Measurements from ENCODE around the gene LDB2. TPM values are rescaled to one million over a fixed set of nuclear protein-coding genes. Genes with fewer than 3 reads are reported as not detected.

LDB2 gene
- total and polyA plus RNA-seq, 2 donors (not counting 1 experiment from before 2014, with no cell fraction given) = not detected

GRCh38 chr4:16714191-16714590, 184.3 kb downstream of the LDB2 start:
- Mint-ChIP-seq H3K27me3 (no peaks in the 10 kb centered on the region), H3K27ac (no peak overlapping the region), H3K4me1 (no peaks in the 10 kb centered on the region), H3K9me3 (ENCODE audit: insufficient read depth) (no peaks in the 10 kb centered on the region), H3K4me3 (no peak overlapping the region)
- intact Hi-C loops (cut with micrococcal nuclease) = no loop called here
- Histone ChIP-seq H3K27ac (ENCODE audit: low read length in 2 of 2) (no peak overlapping the region), H3K4me2 (replicated peaks; ENCODE audit: low read depth, low read length, poor library complexity, severe bottlenecking) (no peak overlapping the region), H4K20me1 (ENCODE audit: control insufficient read depth, insufficient read depth, low read length, poor library complexity, severe bottlenecking) (no peaks in the 10 kb centered on the region), H3K9ac (ENCODE audit: low read length) (no peak overlapping the region), H3K36me3 (replicated peaks in 1 of 2; ENCODE audit: control extremely low read depth in 1 of 2, control insufficient read depth in 1 of 2, extremely low read depth in 1 of 2, insufficient read depth in 2 of 2, low read length in 1 of 2) (no peaks in the 10 kb centered on the region), H3K4me1 (ENCODE audit: control insufficient read depth in 2 of 2, insufficient read depth in 2 of 2, low read length in 2 of 2) (no peaks in the 10 kb centered on the region), H3K4me3 (ENCODE audit: control extremely low read depth in 1 of 5, extremely low read depth in 1 of 5, insufficient read depth in 1 of 5, low read depth in 2 of 5, low read length in 4 of 5) (no peak overlapping the region), H2AFZ (ENCODE audit: insufficient read depth, low read depth, low read length, poor library complexity, severe bottlenecking) (no peak overlapping the region), H3K9me3 (ENCODE audit: control extremely low read depth in 1 of 3, control insufficient read depth in 2 of 3, insufficient read depth in 1 of 3, low read length in 2 of 3) (no peaks in the 10 kb centered on the region), H3K79me2 (ENCODE audit: control insufficient read depth, insufficient read depth, low read length) (no peaks in the 10 kb centered on the region), H3K27me3 (replicated peaks in 1 of 4; ENCODE audit: control extremely low read depth in 1 of 4, control insufficient read depth in 3 of 4, insufficient read depth in 4 of 4, low read length in 3 of 4) (no peaks in the 10 kb centered on the region)
- no peak for TF ChIP-seq CTCF (IDR thresholded peaks at IDR 0.05)
- no peak for TF ChIP-seq EZH2 (IDR thresholded peaks at IDR 0.05; ENCODE audit: borderline replicate concordance, insufficient read depth, low read depth, low read length, poor library complexity, severe bottlenecking)
- DNase-seq (no peak), ATAC-seq (ENCODE audit: low read depth) (no peak)
- WGBS (ENCODE audit: insufficient coverage) = 67% methylated on average over 1 of the region's 1 CpG
- ChIA-PET CTCF (no interaction called here), POLR2A (no interaction called here)

- Mint-ChIP-seq H3K4me3 (no peak overlapping the region), H3K9me3 (ENCODE audit: insufficient read depth) (no peaks in the 10 kb centered on the region), H3K4me1 (no peaks in the 10 kb centered on the region), H3K27ac (no peak overlapping the region), H3K27me3 (no peaks in the 10 kb centered on the region)
- Histone ChIP-seq H3K4me2 (replicated peaks; ENCODE audit: low read depth, low read length, poor library complexity, severe bottlenecking) (no peak overlapping the region), H3K4me1 (ENCODE audit: control insufficient read depth in 2 of 2, insufficient read depth in 2 of 2, low read length in 2 of 2) (no peaks in the 10 kb centered on the region), H3K79me2 (ENCODE audit: control insufficient read depth, insufficient read depth, low read length) (no peaks in the 10 kb centered on the region), H3K27me3 (replicated peaks in 1 of 4; ENCODE audit: control extremely low read depth in 1 of 4, control insufficient read depth in 3 of 4, insufficient read depth in 4 of 4, low read length in 3 of 4) (no peaks in the 10 kb centered on the region), H3K27ac (ENCODE audit: low read length in 2 of 2) (no peak overlapping the region), H2AFZ (ENCODE audit: insufficient read depth, low read depth, low read length, poor library complexity, severe bottlenecking) (no peak overlapping the region), H3K4me3 (ENCODE audit: control extremely low read depth in 1 of 5, extremely low read depth in 1 of 5, insufficient read depth in 1 of 5, low read depth in 2 of 5, low read length in 4 of 5) (no peak overlapping the region), H3K9me3 (ENCODE audit: control extremely low read depth in 1 of 3, control insufficient read depth in 2 of 3, insufficient read depth in 1 of 3, low read length in 2 of 3) (no peaks in the 10 kb centered on the region), H3K36me3 (replicated peaks in 1 of 2; ENCODE audit: control extremely low read depth in 1 of 2, control insufficient read depth in 1 of 2, extremely low read depth in 1 of 2, insufficient read depth in 2 of 2, low read length in 1 of 2) (no peaks in the 10 kb centered on the region), H4K20me1 (ENCODE audit: control insufficient read depth, insufficient read depth, low read length, poor library complexity, severe bottlenecking) (no peaks in the 10 kb centered on the region), H3K9ac (ENCODE audit: low read length) (no peak overlapping the region)
- TF ChIP-seq EZH2 (IDR thresholded peaks at IDR 0.05; ENCODE audit: borderline replicate concordance, insufficient read depth, low read depth, low read length, poor library complexity, severe bottlenecking) = no peak
- no peak for TF ChIP-seq CTCF (IDR thresholded peaks at IDR 0.05)
- intact Hi-C loops (cut with micrococcal nuclease) = no loop called here
- 90% methylated on average over 3 of the region's 3 CpGs for WGBS (ENCODE audit: insufficient coverage)
- ATAC-seq (ENCODE audit: low read depth) (no peak), DNase-seq (no peak)
- ChIA-PET CTCF (no interaction called here), POLR2A (no interaction called here)
Observed at GRCh38 chr4:16713696-16714095, 184.7 kb downstream of the LDB2 start.
